SU-DHL-6 (cell line): ENCODE data around the gene TCEANC2.

Experiments
- H2AFZ ChIP-seq: fragments of 200-600 bp; sonication (generic); 2 replicates; pipeline ENCODE4 v1.6.1; 2014; ENCODE audit warnings: low read depth, mild to moderate bottlenecking, moderate library complexity, mixed read lengths, antibody characterized with exemption, low read length; ENCODE audit not compliant: severe bottlenecking
- H3F3A ChIP-seq: fragments of 200-600 bp; shearing (Covaris generic); 2 replicates; pipeline ENCODE4 v1.6.0; 2016; ENCODE audit warnings: antibody characterized with exemption, mild to moderate bottlenecking; ENCODE audit not compliant: insufficient read depth
- H3K27ac ChIP-seq: fragments of 200-600 bp; sonication (generic); 2 replicates; pipeline ENCODE4 v1.5.1; 2016; ENCODE audit warnings: low read depth, mild to moderate bottlenecking, low read length, moderate library complexity, mixed read lengths
- H3K27me3 ChIP-seq: fragments of 200-600 bp; sonication (generic), shearing (Covaris generic); 2 replicates; pipeline ENCODE4 v1.6.0; 2014; ENCODE audit warnings: mild to moderate bottlenecking, low read length
- H3K36me3 ChIP-seq: fragments of 200-600 bp; sonication (generic); 2 replicates; pipeline ENCODE4 v1.6.1; 2014; ENCODE audit warnings: mild to moderate bottlenecking, low read length, mixed read lengths
- H3K4me2 ChIP-seq: fragments of 300-600, 200-600 bp; shearing (Covaris generic), sonication (generic); 2 replicates; pipeline ENCODE4 v1.6.0; 2014; ENCODE audit warnings: low read length, low read depth, mild to moderate bottlenecking; ENCODE audit not compliant: poor library complexity, severe bottlenecking
- H3K4me3 ChIP-seq: fragments of 200-600 bp; sonication (generic); 2 replicates; pipeline ENCODE4 v1.5.1; 2014; ENCODE audit warnings: antibody characterized with exemption, low read length, mild to moderate bottlenecking, mixed read lengths; ENCODE audit not compliant: insufficient read depth, poor library complexity, severe bottlenecking
- H3K79me2 ChIP-seq: fragments of 200-600 bp; sonication (generic); 2 replicates; pipeline ENCODE4 v1.6.1; 2014; ENCODE audit warnings: mild to moderate bottlenecking, low read length, moderate library complexity; ENCODE audit not compliant: insufficient read depth
- H3K9ac ChIP-seq: fragments of 200-600 bp; sonication (generic); 2 replicates; pipeline ENCODE4 v1.7.0; 2014; ENCODE audit warnings: mild to moderate bottlenecking, low read length
- H3K9me2 ChIP-seq: fragments of 200-600 bp; sonication (generic); replicated peaks from 2 replicates; pipeline ENCODE4 v1.6.1; 2014; ENCODE audit warnings: low read length; ENCODE audit not compliant: insufficient read depth
- H3K9me3 ChIP-seq: fragments of 200-600 bp; sonication (generic); 2 replicates; pipeline ENCODE4 v1.6.1; 2014; ENCODE audit warnings: low read length, mixed read lengths; ENCODE audit not compliant: insufficient read depth
- H4K20me1 ChIP-seq: fragments of 200-600 bp; sonication (generic); 2 replicates; pipeline ENCODE4 v1.6.1; 2014; ENCODE audit warnings: low read depth, mild to moderate bottlenecking, antibody characterized with exemption, low read length, moderate library complexity, mixed read lengths
- CTCF ChIP-seq: fragments of 200-600 bp; sonication (generic); IDR thresholded peaks from one replicate; pipeline ENCODE4 v1.5.1; 2017; ENCODE audit warnings: antibody characterized with exemption, mild to moderate bottlenecking, low read length, moderate library complexity; ENCODE audit not compliant: insufficient read depth, poor library complexity, severe bottlenecking
- EZH2phosphoT487 ChIP-seq: fragments of 200-600 bp; sonication (generic), shearing (Covaris generic); conservative IDR thresholded peaks from 2 replicates; pipeline ENCODE4 v1.6.1; 2018; ENCODE audit warnings: mild to moderate bottlenecking, antibody characterized with exemption, low read length, moderate library complexity, mixed read lengths

The TCEANC2 gene

GRCh38 chr1:54095546-54096226 is 42.3 kb downstream of the TCEANC2 start:
- Histone ChIP-seq H3K4me3 (no peak overlapping the region), H3K9me3 (no peaks in the 10 kb centered on the region), H4K20me1 (no peaks in the 10 kb centered on the region), H3K36me3 (peaks cover 2% of the 10 kb centered on the region; the same call in 1 of the 2 replicates), H2AFZ (no peak overlapping the region), H3K79me2 (no peaks in the 10 kb centered on the region), H3K4me2 (no peak overlapping the region), H3K9ac (no peak overlapping the region), H3K27me3 (no peaks in the 10 kb centered on the region), H3K9me2 (no peaks in the 10 kb centered on the region), H3K27ac (no peak overlapping the region), H3F3A (no peaks in the 10 kb centered on the region)
- TF ChIP-seq CTCF (no peak), EZH2phosphoT487 (no peak)

- Histone ChIP-seq H3K79me2 (no peaks in the 10 kb centered on the region), H3K9me2 (no peaks in the 10 kb centered on the region), H3K27ac (no peak overlapping the region), H3K36me3 (no peaks in the 10 kb centered on the region), H2AFZ (no peak overlapping the region), H3K9me3 (no peaks in the 10 kb centered on the region), H4K20me1 (no peaks in the 10 kb centered on the region), H3K27me3 (no peaks in the 10 kb centered on the region), H3F3A (no peaks in the 10 kb centered on the region), H3K4me2 (no peak overlapping the region), H3K4me3 (no peak overlapping the region), H3K9ac (no peak overlapping the region)
- TF ChIP-seq CTCF (no peak), EZH2phosphoT487 (no peak)
Measured at GRCh38 chr1:54096227-54096876, 42.9 kb downstream of the TCEANC2 start.

GRCh38 chr1:54096877-54097240 is 43.5 kb downstream of the TCEANC2 start:
- TF ChIP-seq CTCF (no peak), EZH2phosphoT487 (no peak)
- H3F3A ChIP-seq = no peaks in the 10 kb centered on the region
- no peak overlapping the region for H2AFZ ChIP-seq
- no peaks in the 10 kb centered on the region for H3K79me2 ChIP-seq
- no peaks in the 10 kb centered on the region for H3K27me3 ChIP-seq
- no peaks in the 10 kb centered on the region for H3K9me3 ChIP-seq
- no peaks in the 10 kb centered on the region for H3K9me2 ChIP-seq
- no peak overlapping the region for H3K27ac ChIP-seq
- H3K4me3 ChIP-seq = no peak overlapping the region
- no peak overlapping the region for H3K4me2 ChIP-seq
- H3K9ac ChIP-seq = no peak overlapping the region
- H3K36me3 ChIP-seq = no peaks in the 10 kb centered on the region
- no peaks in the 10 kb centered on the region for H4K20me1 ChIP-seq
